ENCODE data around the gene PLOD2.

DNA sequence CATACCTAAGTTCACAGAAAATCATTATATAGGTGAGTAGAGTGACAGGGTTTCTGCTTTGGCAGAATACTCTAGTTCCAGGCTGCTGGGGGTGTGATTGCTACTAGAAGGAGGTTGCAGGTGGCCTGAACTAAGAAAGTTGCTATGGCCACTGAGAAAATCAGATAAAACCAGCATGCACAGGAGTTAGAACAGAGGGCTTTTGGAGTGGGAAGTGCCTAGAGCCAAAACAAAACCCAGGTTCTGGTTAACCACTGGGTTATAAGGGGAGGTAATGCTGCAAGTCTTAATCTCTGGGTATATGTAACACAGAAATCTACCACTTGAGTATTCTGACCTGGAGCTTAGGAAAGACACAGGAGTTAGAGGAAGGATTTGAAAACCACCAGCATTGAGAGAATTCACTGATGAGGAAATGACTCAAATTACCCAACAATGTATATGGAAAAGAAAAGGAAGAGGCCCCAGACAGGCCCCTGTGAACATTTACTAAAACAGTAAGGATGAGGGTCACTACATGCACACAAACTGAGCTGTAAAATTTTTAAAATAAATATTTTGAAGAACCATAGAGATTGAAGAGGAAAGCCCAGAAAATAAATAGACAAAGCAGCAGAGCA, 60.0 kb downstream of the PLOD2 start:
- TF ChIP-seq, protein P1, sequence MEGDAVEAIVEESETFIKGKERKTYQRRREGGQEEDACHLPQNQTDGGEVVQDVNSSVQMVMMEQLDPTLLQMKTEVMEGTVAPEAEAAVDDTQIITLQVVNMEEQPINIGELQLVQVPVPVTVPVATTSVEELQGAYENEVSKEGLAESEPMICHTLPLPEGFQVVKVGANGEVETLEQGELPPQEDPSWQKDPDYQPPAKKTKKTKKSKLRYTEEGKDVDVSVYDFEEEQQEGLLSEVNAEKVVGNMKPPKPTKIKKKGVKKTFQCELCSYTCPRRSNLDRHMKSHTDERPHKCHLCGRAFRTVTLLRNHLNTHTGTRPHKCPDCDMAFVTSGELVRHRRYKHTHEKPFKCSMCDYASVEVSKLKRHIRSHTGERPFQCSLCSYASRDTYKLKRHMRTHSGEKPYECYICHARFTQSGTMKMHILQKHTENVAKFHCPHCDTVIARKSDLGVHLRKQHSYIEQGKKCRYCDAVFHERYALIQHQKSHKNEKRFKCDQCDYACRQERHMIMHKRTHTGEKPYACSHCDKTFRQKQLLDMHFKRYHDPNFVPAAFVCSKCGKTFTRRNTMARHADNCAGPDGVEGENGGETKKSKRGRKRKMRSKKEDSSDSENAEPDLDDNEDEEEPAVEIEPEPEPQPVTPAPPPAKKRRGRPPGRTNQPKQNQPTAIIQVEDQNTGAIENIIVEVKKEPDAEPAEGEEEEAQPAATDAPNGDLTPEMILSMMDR (IDR thresholded peaks at IDR 0.05; ENCODE audit: low read length) = no peak
- no peak for TF ChIP-seq EZH2phosphoT487 (IDR thresholded peaks at IDR 0.05; ENCODE audit: low read length)
- TF ChIP-seq EZH2 (optimal IDR thresholded peaks at IDR 0.05; ENCODE audit: low read depth, low read length) = no peak
